HepG2 (cell line): ENCODE measurements around the gene ALPI. TPM values are rescaled to one million over a fixed set of nuclear protein-coding genes. Genes with fewer than 3 reads are reported as not detected.

Experiments
- ATAC-seq: fragments of 200-7000 bp; cut with Tn5 transposase; 3 replicates; pipeline ENCODE4 v1.9.1; 2020; ENCODE audit warnings: mild to moderate bottlenecking, moderate library complexity
- BruUV-seq: library from RNA; stranded (reverse); fragments of 400-500 nt; replicated peaks from 2 replicates; lab custom pipeline; 2021; lab: Mats Ljungman, UMichigan
- CTCF ChIA-PET: fragments of 300-600 bp; formaldehyde crosslinking; extraction: SDS; loops from one replicate; lab custom pipeline; 2021; ENCODE audit warnings: low total read pairs, inconsistent platforms, low intra/inter-chr PET ratio; lab: Yijun Ruan, JAX
- POLR2A ChIA-PET: fragments of 350-600 bp; sonication (Branson Sonifier 250); formaldehyde crosslinking; loops from one replicate; lab custom pipeline; 2020; ENCODE audit warnings: antibody characterized with exemption, inconsistent platforms; lab: Yijun Ruan, JAX
- DNase-seq: peaks from one replicate; pipeline ENCODE4 v3.0.0-alpha.2; 2015; ENCODE audit warnings: low spot score
- FAIRE-seq: peaks from 3 replicates; lab custom pipeline; 2011; peaks lifted over from hg19 to GRCh38; lab: Jason Lieb, UNC
- H2AFZ ChIP-seq: one replicate; pipeline ENCODE4 v1.6.1; 2011; ENCODE audit warnings: low read length, inconsistent platforms
- H3K27ac ChIP-seq: fragments of 300-600 bp; 3 replicates; pipeline ENCODE4 v1.8.0; 2011; ENCODE audit warnings: mixed run types, mild to moderate bottlenecking, mixed read lengths, low read length, inconsistent platforms; ENCODE audit not compliant: insufficient read depth; ENCODE audit errors: extremely low read length
- H3K27me3 ChIP-seq, 2 experiments: fragments of 200-600 bp in 1 of 2; 2 replicates in 1 of 2; 3 replicates in 1 of 2; pipeline versions ENCODE4 v1.6.0 to v1.8.0; 2011; ENCODE audit warnings: low read length in 2 of 2, mild to moderate bottlenecking in 2 of 2, moderate library complexity in 2 of 2, inconsistent platforms in 1 of 2; ENCODE audit not compliant: insufficient read depth in 2 of 2, control insufficient read depth in 1 of 2
- H3K36me3 ChIP-seq, 2 experiments: fragments of 200-600 bp in 1 of 2; replicated peaks in 1 of 2; 2 replicates in 1 of 2; 3 replicates in 1 of 2; pipeline versions ENCODE4 v1.5.1 to v1.8.0; 2011; ENCODE audit warnings: low read length in 2 of 2, inconsistent platforms in 1 of 2; ENCODE audit not compliant: insufficient read depth in 2 of 2, control insufficient read depth in 1 of 2
- H3K4me1 ChIP-seq: 2 replicates; pipeline ENCODE4 v1.5.1; 2012; ENCODE audit warnings: low read length, inconsistent platforms; ENCODE audit not compliant: insufficient read depth
- H3K4me2 ChIP-seq: 2 replicates; pipeline ENCODE4 v1.6.0; 2011; ENCODE audit warnings: low read depth, low read length, inconsistent platforms
- H3K4me3 ChIP-seq, 3 experiments: fragments of 200-600 bp in 1 of 3; sonication (generic), shearing (Covaris generic) in 1 of 3; replicated peaks in 1 of 3; 2 replicates each; pipeline ENCODE4 v1.5.1; 2011 to 2016; ENCODE audit warnings: low read length in 3 of 3, inconsistent platforms in 2 of 3, low read depth in 2 of 3, mild to moderate bottlenecking in 2 of 3, control low read depth in 1 of 3, mixed read lengths in 1 of 3; ENCODE audit not compliant: insufficient read depth in 1 of 3
- H3K79me2 ChIP-seq: one replicate; pipeline ENCODE4 v1.6.1; 2011; ENCODE audit warnings: low read length, inconsistent platforms; ENCODE audit not compliant: insufficient read depth
- H3K9ac ChIP-seq: 2 replicates; pipeline ENCODE4 v1.6.0; 2011; ENCODE audit warnings: mild to moderate bottlenecking, low read depth, low read length, inconsistent platforms; ENCODE audit not compliant: insufficient read depth
- H3K9me3 ChIP-seq: 2 replicates; pipeline ENCODE4 v1.5.1; 2012; ENCODE audit warnings: mild to moderate bottlenecking, low read length
- H4K20me1 ChIP-seq: 2 replicates; pipeline ENCODE4 v1.6.0; 2011; ENCODE audit warnings: inconsistent platforms, mild to moderate bottlenecking, low read length, moderate library complexity; ENCODE audit not compliant: insufficient read depth
- RAD51 ChIP-seq: fragments of 450-650 bp; IDR thresholded peaks from 2 replicates; pipeline ENCODE4 v1.6.1; 2016; ENCODE audit warnings: borderline replicate concordance
- REL ChIP-seq: sonication (generic); formaldehyde crosslinking; conservative IDR thresholded peaks from 2 replicates; pipeline ENCODE4 v1.8.0; 2022; ENCODE audit warnings: mild to moderate bottlenecking, missing genetic modification reagents, moderate library complexity
- ZBTB21 ChIP-seq: sonication (generic); formaldehyde crosslinking; IDR thresholded peaks from 2 replicates; pipeline ENCODE4 v1.4.0; 2020; ENCODE audit warnings: missing genetic modification reagents
- ZNF510 ChIP-seq: sonication (generic); formaldehyde crosslinking; IDR thresholded peaks from 2 replicates; pipeline ENCODE4 v1.4.0; 2020; ENCODE audit warnings: low read depth, mild to moderate bottlenecking, missing genetic modification reagents
- ZNF605 ChIP-seq: sonication (generic); formaldehyde crosslinking; IDR thresholded peaks from 2 replicates; pipeline ENCODE4 v1.8.0; 2022; ENCODE audit warnings: mild to moderate bottlenecking, missing genetic modification reagents
- ZNF629 ChIP-seq: sonication (generic); formaldehyde crosslinking; conservative IDR thresholded peaks from 2 replicates; pipeline ENCODE4 v1.5.0; 2020; ENCODE audit warnings: missing genetic modification reagents
- ZNF720 ChIP-seq: sonication (generic); formaldehyde crosslinking; IDR thresholded peaks from 2 replicates; pipeline ENCODE4 v1.4.0; 2020; ENCODE audit warnings: missing genetic modification reagents
- WGBS: methylation state at CpG from one replicate; pipeline ENCODE4 v1.1.6; 2017; ENCODE audit warnings: low lambda C conversion rate; 5-methylcytosine and 5-hydroxymethylcytosine counted together
- in situ Hi-C: cut with HindIII; loops from 2 replicates; pipeline ENCODE4 v1.10.0; 2017; ENCODE audit warnings: low pct_unique_long_range_greater_than_20kb; ENCODE audit not compliant: extremely low pct_ligation_motif_present
- intact Hi-C: fragments of 100-400 bp; cut with micrococcal nuclease; formaldehyde crosslinking; loops from one replicate; pipeline ENCODE4 v1.10.0; 2022; ENCODE audit not compliant: unreplicated experiment
- polyA plus RNA-seq, 8 experiments: library from polyadenylated mRNA; depleted of rRNA in 3 of 8; stranded (reverse) in 7 of 8; unstranded in 1 of 8; fragments of >200 nt; fragmentation: Illumina TruSeq in 4 of 8; extraction: Trizol in 4 of 8; gene quantifications; 2 replicates each; pipeline versions ENCODE4 v1.2.1 to v1.2.3, GENCODE V29; 2011 to 2016; ENCODE audit warnings: low read depth in 4 of 8, missing spikeins in 1 of 8, mixed read lengths in 1 of 8; ENCODE audit not compliant: insufficient read depth in 1 of 8
- total RNA-seq, 5 experiments: library from RNA; depleted of rRNA; stranded (reverse); fragments of >200 nt; fragmentation: Illumina TruSeq; extraction: Trizol; gene quantifications; 2 replicates each; pipeline ENCODE4 v1.2.3, GENCODE V29; 2016; ENCODE audit warnings: low read depth in 1 of 5
- TF ChIP-seq, protein P1 (sequence below): sonication (generic); formaldehyde crosslinking; IDR thresholded peaks from 2 replicates; pipeline ENCODE4 v1.5.0; 2020; ENCODE audit warnings: missing genetic modification reagents, mild to moderate bottlenecking, borderline replicate concordance
- TF ChIP-seq, protein P2 (sequence below): fragments of 450-650 bp; IDR thresholded peaks from 2 replicates; pipeline ENCODE4 v1.6.1; 2016

Gene ALPI
- total and polyA plus RNA-seq, 2 of the 13 experiments (the other 11 are each of a cell fraction or from before 2014, with no cell fraction given) = not detected

DNA sequence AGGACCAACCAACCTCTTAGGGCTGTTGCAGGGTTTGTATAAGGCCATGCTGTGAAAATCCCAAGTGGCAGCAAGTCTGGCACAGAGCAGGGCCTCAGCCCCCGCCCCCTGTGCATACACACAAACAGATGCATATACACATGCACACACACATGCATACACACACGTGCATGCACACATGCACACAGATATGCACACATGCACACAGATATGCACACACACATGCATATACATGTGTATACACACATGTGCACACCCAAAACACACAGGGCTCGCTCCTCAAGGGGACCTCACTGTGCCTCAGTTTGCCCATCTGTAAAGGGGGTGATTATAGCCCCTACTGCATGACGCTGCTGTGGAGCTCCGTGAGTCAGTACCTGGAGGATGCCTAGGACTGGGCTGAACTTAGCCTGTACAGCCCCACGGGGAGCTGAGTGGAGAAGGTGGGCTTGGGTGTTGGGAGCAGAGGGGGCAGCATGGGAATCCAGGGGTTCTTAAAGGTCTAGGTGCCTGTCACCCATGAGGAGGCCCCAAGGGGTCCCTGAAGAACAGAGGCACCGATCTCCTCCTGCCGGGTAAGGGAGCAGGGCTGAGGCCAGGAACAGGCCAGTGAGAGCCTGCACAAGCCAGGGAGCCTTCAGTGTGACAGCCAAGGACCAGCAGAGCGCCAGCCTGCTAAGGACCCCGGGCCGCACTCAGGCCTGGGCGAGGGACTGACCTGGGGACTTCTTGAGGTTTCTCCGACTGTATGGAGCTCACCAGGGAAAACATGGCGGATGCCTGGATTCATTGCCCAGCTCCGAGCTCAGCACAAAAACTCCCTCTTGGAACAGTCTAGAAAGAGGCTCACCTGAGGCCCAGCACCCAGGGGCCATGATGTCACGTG lies 24.0 kb upstream of the ALPI start:
- ATAC-seq (peak; percentile 18), FAIRE-seq (no peak), DNase-seq (no peak)
- Histone ChIP-seq H3K27ac (no peak overlapping the region), H4K20me1 (no peaks in the 10 kb centered on the region), H2AFZ (no peak overlapping the region), H3K79me2 (no peaks in the 10 kb centered on the region), H3K4me3 (no peak overlapping the region), H3K36me3 (no peaks in the 10 kb centered on the region), H3K9ac (no peak overlapping the region), H3K4me2 (no peak overlapping the region), H3K9me3 (no peaks in the 10 kb centered on the region), H3K27me3 (peaks cover 14 to 33% of the 10 kb centered on the region in 2 experiments), H3K4me1 (no peaks in the 10 kb centered on the region)
- no TSS peak for BruUV-seq
- intact Hi-C loops = no loop called here
- 44% methylated on average over 14 of the region's 16 CpGs for WGBS
- ChIA-PET CTCF (no interaction called here), POLR2A (no interaction called here)
- in situ Hi-C loops = no loop called here
- TF ChIP-seq ZNF629 (CRISPR knock-in tag) = peak; percentile 57
- no peak for TF ChIP-seq ZNF605 (CRISPR knock-in tag)
- no peak for TF ChIP-seq ZNF510 (CRISPR knock-in tag)
- TF ChIP-seq REL (CRISPR knock-in tag) = no peak
- TF ChIP-seq ZBTB21 (CRISPR knock-in tag) = no peak
- TF ChIP-seq, protein P1, sequence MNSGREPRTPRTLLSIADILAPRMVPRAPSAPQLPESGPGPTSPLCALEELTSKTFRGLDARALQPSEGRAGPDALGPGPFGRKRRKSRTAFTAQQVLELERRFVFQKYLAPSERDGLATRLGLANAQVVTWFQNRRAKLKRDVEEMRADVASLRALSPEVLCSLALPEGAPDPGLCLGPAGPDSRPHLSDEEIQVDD (CRISPR knock-in tag) = no peak
- no peak for TF ChIP-seq ZNF720 (CRISPR knock-in tag)
- TF ChIP-seq, protein P2, sequence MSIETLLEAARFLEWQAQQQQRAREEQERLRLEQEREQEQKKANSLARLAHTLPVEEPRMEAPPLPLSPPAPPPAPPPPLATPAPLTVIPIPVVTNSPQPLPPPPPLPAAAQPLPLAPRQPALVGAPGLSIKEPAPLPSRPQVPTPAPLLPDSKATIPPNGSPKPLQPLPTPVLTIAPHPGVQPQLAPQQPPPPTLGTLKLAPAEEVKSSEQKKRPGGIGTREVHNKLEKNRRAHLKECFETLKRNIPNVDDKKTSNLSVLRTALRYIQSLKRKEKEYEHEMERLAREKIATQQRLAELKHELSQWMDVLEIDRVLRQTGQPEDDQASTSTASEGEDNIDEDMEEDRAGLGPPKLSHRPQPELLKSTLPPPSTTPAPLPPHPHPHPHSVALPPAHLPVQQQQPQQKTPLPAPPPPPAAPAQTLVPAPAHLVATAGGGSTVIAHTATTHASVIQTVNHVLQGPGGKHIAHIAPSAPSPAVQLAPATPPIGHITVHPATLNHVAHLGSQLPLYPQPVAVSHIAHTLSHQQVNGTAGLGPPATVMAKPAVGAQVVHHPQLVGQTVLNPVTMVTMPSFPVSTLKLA = peak; percentile 92
- TF ChIP-seq RAD51 = peak; percentile 13; the same call in 1 of the 2 replicates
